Kidney tubule cell (primary cell): Measurements from ENCODE around the gene TAPBPL.
A peak's percentile ranks its signal among the peaks of the same experiment; 100 is the strongest.
"Not testable (repeated sequence)": the region's sequence is repeated elsewhere in the genome, so short reads cannot be mapped to it uniquely, and the experiment has no call there.

ENCODE experiments used
- DNase-seq: peaks from one replicate; pipeline ENCODE4 v3.0.0-alpha.2; 2018; ENCODE audit warnings: low spot score

The TAPBPL gene, protein sequence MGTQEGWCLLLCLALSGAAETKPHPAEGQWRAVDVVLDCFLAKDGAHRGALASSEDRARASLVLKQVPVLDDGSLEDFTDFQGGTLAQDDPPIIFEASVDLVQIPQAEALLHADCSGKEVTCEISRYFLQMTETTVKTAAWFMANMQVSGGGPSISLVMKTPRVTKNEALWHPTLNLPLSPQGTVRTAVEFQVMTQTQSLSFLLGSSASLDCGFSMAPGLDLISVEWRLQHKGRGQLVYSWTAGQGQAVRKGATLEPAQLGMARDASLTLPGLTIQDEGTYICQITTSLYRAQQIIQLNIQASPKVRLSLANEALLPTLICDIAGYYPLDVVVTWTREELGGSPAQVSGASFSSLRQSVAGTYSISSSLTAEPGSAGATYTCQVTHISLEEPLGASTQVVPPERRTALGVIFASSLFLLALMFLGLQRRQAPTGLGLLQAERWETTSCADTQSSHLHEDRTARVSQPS

DNA sequence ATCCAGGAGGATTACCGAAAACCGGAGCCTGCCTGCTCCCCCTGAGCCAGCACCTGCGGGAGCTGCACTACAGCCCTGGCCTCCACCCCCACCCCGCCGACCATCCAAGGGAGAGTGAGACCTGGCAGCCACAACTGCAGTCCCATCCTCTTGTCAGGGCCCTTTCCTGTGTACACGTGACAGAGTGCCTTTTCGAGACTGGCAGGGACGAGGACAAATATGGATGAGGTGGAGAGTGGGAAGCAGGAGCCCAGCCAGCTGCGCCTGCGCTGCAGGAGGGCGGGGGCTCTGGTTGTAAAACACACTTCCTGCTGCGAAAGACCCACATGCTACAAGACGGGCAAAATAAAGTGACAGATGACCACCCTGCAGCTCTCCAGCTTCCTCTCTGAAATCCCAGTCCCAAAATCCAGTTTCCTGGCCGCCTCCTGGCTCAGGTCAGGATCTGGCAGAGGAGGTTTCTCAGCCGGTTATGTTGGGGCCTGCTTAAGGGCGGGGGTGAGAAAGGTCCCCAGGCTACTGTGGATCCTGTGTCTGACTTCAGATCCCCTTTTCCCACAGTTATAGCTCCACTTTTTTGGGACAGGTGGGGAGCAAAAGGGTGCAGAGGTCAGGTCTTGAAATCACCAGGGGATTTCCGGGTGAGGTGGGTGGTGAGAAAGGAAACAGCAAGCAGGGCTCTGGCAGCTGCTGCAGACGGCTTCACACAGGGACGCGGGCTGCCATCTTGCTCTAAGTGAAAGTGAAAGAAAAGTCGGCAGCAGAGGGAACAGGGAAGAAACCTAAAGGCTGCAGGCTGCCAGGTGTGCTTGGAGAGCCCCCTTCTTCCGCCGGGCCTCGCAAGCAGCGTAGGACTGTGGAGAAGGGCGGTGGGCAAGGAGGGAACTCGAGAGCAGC lies at the start of gene TAPBPL:
TAPBPL (plus strand) TSS at position 695 of the 897 bp plus-strand sequence. CDS start 207 bp downstream, outside the sequence.
- DNase-seq = peak; percentile 85

DNA sequence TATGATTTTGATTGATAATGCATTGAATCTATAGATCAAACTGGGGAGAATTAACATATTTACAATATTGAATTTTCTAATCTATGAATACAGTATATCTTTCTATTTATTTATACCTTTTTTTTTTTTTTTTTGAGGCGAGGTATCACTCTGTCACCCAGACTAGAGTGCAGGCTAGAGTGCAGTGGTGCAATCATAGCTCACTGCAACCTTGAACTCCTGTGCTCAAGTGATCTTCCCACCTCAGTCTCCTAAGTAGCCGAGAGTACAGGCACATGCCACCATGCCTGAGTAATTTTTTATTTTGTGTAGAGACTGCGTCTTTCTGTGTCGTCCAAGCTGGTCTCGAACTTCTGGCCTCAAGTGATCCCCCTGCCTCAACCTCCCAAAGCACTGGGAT lies 47.5 kb upstream of the TAPBPL start:
- DNase-seq = no peak

DNA sequence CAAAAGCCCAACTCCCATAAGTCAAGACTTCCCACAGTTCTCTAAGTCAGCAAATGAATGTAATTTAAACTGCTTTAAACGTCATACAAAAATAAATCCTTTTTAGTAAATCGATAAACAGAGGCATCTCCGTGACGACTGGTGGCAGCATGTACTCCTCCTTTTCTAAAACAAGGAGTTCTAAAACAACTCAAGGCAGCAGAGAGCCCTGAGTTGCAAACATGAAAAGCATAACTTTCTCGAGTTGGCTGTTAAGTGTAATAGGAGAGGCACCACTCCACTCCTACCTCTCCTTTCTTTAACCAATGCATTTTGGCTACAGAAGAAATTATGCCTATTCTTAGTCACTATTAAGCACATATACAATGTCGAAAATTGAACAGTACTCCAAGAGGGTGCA lies 45.9 kb upstream of the TAPBPL start:
- DNase-seq = no peak

DNA sequence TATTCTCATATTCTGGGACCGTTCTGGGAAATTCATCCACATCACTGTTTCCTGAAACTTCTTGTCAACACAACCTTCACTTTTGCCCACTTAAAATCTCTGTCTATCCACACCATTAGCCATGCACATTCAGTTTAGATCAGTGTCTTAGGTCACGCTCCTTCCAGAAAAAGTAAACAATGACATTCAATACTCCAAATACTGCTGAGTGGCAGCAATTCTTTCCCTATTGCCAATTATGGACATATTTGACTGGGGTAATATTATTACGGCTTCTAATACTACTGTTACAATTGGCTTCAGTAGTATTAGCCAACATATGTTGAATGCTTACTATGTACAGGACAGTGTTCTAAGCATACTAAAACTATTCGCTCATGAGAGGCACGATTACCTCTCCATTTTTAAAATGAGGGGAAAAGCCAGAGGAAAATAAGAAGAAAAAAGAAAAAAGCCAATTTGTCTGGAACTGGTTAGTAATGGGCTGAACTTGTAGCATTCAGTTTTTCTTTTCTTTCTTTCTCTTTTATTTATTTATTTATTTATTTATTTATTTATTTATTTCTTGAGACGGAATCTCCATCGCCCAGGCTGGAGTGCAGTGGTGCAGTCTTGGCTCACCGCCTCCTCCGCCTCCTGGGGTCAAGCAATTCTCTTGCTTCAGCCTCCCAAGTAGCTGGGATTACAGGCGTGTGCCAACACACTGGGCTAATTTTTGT lies 44.4 kb upstream of the TAPBPL start:
- DNase-seq = no peak

DNA sequence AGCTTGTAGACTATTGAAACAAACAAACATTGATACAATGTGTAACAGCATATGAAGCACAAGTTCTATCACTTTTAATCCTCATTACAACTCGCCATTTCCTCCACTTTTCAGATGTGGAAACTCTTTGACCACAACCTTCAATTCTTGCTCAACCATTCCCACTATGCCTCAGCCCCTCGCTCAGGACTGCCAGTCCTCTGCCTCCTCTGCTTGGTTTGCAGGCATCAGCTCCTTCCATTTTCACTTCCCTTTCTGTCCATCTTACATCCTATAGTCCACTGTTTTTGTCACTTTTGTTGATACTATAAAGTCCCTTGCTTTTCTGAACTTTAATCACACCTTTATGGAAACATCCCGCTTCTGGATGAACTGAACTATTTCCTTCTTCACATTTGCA lies 35.2 kb upstream of the TAPBPL start:
- DNase-seq = no peak

DNA sequence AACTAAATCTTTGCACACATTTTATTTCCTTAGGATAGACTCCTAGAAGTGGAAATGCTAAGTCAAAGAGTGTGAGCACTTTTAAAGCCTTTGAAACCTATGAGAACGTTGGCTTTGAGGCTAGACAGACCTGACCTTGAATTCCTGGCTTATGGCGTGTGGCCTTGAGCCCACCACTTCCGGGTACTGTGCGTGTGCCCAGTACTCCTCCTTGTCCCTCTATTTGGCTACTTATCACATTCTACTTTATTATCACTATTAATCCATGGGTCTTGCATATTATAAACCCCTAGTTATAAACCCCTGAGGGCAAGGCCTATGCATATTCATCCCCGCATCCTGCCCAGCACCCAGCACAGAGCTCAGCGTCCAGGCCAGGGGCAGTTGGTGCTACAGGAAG lies 33.0 kb upstream of the TAPBPL start:
- DNase-seq = peak; percentile 6

DNA sequence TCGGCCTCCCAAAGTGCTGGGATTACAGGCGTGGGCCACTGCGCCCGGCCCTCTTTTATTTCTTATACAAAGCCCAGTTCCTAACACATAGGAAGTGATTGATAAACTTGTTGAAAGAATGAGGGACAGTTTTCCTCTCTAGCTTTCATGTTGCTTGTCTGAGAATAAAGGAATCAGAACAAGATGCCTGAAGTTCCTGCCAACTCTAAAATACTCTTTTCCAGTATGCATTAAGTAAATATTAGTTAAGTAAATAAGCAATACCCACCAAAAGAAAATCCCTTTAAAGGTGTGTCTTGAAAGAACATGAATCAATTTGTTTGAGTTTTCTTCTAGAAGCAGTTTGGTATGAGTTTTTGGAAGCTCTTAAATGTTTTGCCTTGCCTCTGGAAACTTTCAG lies 31.5 kb upstream of the TAPBPL start:
- no peak for DNase-seq

DNA sequence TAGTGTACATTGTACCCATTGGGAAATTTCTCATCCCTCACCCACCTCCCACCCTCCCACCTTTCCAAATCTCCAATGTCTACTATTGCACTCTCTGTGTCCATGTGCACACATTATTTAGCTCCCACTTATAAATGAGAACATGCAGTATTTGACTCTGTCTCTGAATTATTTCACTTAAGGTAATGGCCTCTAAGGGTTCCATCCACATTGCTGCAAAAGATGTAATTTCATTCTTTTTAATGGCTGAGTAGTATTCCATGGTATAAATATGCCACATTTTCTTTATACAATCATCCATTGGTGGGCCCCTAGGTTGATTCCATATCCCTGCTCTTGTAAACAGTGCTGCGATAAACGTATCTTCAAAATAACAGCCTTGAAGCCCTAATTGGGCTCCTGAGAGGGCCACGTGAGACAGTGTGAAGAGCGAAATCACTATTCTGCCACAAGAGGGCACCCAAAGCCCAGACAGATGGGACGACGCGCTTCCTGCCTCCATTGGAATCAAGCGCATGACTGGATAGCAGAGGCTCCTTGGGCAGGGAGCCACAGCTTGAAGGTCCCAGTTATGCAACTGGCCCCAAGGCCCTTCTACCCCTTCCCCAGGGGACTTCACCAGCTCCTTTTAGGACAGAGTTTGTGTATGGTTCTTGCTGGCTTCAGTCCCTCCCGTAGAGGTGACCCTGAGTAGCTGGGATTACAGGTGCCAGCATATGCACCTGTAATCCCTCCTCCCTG lies 28.4 kb upstream of the TAPBPL start:
- peak; percentile 90 for DNase-seq

DNA sequence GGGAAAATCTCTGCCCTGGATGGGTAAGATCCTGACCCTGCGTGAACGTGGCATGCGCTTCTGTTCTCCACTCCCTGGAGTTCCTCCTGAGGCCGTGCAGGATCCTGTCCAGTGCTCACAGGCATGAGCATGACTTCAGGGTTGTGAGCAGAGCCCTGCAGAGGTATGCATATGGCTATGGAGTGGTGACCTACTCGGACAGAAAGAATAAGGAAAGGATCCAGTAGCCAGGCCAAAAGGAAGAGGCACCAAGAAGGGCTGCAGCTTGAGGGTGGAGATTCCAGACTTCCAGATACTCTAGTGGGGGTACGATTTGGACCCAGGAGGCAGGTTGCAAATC lies 27.9 kb upstream of the TAPBPL start:
- peak; percentile 33 for DNase-seq

DNA sequence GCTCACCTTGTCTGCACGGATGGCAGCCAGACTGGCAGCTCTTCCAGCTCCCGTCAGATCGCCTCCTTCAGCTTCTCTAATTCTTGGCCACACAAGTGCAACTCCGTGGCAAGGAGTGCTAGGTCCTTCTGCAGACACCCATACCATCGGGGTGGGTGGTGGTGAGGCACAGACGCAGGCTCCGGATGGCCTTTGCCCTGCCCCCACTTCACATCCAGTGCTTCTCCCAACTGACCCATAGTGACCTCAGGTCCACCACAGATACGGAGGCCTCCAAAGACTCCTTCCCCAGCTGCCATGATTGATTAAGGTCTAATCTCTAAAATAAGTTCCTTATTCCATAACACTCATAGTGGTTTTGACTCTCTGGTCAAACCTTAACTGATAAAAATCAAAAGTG lies 27.0 kb upstream of the TAPBPL start:
- no peak for DNase-seq

DNA sequence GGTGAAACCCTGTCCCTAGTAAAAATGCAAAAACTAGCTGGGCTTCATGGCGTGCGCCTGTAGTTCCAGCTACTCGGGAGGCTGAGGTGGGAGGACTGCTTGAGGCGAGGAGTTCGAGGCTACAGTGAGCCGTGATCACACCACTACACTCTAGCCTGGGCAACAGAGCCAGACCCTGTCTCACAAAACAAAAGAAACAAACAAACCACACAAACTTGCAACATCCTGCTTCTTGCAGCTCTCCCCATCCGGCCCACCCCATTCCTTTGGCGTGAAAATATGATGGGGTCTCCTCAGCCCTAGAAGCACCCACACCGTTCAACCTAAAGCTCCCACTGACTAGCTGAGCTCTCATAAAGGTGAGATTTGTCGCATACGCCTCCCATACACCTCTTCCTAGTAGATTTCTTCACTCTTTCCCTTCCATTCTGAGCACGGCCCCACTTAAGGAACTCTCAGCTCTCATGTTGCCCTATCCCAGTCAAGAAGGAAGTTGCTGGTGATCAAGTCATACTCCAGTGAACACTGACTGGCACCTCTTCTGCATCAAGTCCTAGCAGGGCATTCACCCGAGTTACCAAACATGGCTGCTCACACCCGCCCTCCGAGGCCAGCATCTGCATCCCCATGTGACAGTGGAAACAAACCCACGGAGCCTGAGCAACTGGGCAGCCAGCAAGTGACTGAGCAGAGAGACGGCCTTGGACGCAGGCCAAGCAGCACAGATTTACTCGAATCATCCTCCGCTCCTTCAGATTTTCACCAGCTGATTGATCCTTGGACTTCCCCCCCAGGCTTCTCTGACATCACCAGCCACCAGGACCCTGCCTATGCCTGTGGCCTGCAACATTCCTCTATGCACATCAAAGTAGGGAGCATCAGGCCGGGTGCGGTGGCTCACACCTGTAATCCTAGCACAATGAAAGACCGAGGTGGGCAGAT lies 26.0 kb upstream of the TAPBPL start:
- peak; percentile 87 for DNase-seq

DNA sequence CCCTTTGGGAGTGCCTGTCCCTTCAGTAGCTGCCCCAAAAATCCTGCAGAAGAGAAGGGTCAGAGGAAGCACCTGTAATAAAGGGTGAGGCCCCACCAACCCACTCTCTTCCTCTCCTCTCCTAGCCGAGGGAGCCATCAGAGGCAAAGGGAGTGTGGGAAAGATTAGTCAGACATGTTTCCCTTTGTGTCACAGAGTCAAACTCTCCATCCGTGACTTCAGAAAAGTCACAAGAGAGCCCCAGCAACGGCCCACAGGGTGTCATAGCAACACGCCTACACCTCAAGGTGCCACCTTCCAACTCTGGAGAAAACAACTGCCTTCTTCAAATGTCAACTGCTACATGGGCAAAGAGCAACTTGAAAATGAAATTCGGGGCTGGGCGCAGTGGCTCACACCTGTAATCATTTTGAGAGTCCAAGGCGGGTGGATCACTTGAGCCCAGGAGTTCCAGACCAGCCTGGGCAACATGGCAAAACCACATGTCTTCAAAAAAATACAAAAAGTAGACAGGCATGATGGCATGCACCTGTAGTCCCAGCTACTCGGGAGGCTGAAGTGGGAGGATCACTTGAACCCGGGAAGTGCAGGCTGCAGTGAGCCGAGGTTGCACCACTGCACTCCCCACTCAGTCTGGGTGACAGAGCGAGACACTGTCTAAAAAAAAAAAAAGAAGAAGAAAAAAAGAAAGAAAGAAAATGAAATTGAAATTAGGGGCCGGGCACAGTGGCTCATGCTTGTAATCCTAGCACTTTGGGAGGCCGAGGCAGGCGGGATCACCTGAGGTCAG lies 24.8 kb upstream of the TAPBPL start:
- peak; percentile 82 for DNase-seq

DNA sequence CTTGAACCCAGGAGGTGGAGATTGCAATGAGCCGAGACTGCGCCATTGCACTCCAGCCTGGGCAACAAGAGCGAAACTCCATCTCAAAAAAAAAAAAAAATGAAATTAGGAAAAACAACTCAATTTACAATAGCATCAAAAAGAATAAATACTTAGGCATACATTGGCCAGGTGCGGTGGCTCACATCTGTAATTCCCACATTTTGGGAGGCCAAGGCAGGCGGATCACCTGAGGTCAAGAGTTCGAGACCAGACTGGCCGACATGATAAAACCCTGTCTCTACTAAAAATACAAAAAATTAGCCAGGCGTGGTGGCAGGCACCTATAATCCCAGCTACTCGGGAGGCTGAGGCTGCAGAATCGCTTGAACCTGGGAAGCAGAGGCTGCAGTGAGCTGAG lies 24.0 kb upstream of the TAPBPL start:
- DNase-seq = not testable (repeated sequence)

DNA sequence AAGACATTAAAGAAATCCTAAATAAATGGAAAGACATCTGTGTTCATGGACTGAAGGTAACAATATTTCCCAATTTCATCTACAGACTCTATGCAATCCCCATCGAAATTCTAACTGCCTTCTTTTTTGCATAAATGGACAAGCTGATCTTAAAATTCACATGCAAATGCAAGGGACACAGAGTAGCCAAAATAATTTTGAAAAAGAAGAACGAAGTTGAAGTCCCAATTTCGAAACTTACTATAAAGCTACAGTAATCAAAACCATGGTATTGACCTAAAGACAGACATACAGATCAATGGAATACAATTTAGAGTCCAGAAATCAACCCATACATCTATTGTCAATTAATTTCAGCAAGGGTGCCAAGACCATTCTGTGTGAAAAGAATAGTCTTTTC lies 23.5 kb upstream of the TAPBPL start:
- no peak for DNase-seq

DNA sequence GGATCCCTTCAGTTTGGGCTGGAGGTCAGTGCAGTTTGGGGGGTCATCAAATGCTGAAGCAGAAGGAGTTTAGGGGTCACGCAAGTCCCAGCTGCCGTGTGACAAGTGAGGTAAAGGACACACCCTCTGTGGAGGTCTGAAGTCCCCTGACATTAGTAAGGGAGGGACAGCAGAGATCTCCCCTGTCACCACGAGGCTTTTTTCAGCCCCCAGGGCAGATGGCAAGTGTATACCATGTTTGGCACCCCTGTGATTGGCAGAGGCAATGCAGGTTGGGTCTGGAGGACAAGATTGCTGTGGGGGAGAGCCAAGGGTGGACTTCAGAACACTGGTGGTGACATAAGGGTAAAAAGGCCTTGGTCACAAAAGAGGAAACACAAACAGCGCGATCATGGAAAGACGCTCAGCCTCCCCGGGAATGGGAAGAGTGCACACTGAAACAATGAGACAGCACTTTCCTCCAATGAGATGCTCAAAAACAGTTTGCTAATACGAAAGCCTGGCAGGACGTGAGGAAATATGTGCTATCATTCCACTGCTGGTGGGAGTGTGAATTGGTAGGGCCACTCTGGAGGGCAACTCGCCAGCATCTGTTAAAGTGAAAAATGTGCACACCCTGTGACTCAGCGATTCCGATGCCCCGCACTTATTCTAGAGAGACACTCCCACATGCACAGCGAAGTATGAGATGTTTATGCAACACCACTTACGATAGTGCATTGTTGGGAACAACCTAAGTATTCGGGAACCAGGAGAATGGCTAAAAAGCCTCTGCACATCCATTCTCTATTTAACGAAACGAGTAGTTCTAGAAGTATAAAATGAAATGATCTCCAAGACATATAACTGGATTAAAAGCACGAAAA lies 21.5 kb upstream of the TAPBPL start:
- DNase-seq = peak; percentile 77

DNA sequence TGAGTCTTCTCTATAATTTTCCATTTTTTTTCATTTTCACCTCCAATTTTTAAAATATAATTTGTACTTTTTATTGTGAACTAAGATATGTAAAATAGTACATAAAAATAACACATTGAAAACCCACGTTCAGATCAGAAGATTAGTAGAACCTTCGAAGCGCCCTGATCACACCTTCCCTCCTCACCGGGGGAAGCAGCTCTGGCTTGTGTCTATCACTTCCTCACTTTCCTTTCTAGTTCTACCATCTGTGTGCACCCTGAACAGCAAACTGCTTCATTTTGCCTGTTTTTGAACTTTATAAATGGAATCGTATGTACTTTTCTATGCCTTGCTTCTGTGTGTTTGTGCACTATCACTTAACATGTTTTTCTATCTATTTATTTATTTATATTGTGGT lies 18.9 kb upstream of the TAPBPL start:
- DNase-seq = no peak

DNA sequence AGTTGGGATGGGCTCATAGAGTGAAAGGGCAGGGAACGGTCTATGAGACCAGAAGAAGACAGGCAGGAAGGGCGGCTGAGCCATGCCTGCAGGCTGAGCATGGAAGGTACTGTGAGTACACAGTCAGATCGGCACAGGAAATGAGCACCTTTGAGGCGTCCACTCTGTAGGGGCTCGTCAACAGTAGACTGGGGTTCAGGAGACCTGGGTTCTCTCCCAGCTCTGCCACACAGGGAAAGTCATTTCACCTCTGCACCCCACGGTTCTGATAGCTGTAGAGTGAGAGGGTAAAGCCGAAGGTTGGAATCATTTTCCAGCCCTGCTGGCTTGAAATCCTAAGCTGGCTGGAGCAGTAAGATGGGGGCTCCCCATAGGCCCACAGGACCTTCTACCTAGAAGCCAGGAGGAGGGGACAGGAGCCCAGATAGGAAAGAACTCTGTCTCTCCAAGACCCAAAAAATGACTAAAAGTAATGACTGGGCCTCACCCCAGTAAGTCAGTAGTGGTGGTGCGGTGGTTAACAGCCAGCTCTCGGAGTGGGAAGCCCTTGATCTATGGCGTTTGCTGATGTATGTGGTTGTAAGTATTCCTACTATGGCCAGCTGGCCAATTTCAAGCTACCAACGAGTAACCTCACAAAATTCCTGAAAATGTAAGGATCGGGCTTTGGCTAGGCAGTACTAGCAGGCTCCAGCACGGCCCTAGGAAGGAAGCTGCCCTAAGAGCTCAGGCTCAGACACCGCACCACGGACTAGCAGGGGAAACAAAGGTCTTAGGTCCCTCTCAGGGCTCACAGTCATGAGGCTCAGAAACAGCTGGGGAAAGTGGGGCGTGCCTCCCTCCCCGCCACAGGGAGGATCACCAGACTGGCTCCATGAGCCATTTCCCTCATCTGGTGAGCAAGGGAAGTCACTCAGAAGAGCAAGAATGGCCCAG lies 17.4 kb upstream of the TAPBPL start:
- DNase-seq = no peak
